GM15510 (cell line): ENCODE measurements around the gene SH3GLB1.

Source experiments
- POLR2A ChIP-seq: IDR thresholded peaks from 3 replicates; pipeline ENCODE4 v1.6.1; 2011; ENCODE audit warnings: borderline replicate concordance; ENCODE audit not compliant: insufficient read length; ENCODE audit errors: extremely low read depth

SH3GLB1 gene

DNA sequence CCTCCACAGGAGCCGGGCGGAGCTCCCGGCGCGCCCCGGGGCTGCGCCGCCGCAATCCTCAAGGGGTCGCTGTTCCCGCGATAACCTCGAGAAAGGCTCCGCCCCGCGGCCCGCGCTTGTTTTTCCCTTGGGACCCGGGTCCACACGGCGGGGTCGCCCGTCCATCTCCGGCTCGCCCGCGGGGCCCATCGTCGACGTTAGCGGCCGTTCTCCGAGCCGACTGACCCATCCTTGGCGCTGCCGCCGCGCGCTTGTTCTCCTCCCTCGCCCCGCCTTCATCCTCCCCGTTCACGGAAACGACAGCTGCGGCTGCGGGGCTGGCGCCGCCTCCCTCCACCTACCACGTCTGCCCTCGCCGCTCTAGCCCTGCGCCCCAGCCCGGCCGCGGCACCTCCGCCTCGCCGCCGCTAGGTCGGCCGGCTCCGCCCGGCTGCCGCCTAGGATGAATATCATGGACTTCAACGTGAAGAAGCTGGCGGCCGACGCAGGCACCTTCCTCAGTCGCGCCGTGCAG, at the start of gene SH3GLB1:
Gene SH3GLB1, plus strand, starts transcription at position 119 of the 514 bp plus-strand sequence. Its CDS starts 324 bp downstream, at position 443.
- peak; percentile 79 for TF ChIP-seq POLR2A

DNA sequence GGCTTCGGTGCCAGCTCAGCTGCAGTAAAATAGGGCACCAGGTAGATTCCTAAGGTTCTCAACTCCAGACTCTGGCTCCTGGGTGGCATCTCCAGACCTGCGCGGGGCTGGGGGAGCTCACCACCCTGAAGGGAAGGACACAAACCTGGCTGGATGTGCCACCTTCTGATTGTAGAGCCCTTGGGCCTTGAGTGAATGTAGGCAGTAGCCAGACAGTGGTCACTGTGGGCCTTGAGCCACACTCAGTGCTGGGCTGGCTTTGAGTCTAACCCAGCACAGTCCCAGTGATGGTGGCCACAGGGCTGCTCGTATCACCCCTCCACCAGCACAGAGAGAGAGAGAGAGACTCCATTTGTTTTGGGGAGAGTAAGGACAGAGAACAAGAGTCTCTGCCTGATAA, 38.0 kb upstream of the SH3GLB1 start:
- TF ChIP-seq POLR2A, result no peak

DNA sequence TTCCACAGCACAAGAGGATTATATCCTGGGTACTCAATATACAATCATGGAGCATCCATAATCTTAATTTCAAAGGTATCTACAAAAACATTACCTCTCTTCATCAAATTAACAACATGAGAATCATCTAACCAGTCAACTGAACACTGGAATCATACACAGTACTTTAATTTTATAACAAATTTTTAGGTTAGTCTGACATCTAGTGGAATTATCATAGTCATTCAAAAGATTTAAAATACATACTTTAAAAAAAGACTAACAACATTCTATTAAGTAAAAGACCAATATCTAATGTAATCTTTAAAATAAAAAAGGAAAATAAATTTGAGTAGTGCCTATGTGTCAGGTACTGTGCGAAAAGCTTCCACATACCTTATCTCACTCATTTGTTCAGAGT, 16.8 kb upstream of the SH3GLB1 start:
- TF ChIP-seq POLR2A, result no peak

DNA sequence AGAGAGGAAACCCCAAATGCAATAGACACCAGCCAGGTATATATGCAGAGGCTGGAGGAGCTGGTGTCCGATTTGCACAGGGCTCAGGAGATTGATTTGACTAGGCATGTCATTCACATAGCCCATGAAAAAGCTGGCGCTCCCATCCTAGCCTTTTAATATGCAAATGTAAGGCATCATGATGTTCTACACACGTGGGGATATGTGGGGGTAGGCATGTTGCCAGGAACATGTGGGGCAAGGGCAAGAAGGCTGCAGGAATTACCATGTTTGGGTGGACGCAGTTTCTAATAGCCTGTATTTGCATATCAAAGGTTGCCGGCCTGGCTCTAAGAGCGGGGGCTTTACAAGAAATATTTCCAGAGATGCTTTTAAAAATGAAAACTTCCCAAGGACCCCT, 11.7 kb upstream of the SH3GLB1 start:
- no peak for TF ChIP-seq POLR2A

DNA sequence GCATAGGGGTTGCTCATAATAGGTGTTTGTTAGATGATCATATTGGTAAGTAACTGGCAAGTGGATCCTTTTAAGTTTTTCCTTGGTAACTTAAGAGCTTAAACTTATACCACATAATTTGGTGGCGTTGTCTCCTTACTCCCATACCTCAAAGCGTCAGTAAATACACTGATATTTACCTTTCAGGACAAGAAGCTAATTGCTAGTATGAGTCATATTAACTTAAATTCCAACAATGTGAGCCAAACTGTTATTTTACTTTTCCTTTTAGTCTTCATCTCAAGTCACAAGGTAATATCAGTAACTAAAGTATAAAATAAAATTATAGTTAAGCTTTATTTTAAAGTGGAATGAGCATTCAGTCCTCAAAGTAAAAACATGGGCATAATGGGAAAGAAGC, 9.0 kb upstream of the SH3GLB1 start:
- no peak for TF ChIP-seq POLR2A

DNA sequence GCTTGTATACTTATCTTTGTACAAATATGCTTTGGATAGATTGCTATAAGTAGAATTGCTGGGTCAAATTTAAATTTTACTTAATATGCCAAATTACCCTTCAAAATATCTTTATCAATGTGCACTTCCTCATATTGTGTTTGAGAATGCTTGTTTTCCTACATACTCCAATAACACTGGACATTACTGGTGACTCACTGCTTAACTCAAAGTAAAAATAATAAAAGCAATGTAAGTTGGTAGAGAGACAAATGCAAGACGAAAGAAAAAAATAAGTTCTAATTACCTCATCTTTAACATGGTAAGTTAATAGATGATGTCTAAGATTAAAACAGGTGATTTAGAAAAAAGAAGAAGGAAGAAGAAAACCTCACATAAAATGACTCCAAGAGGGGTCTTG, 7.9 kb upstream of the SH3GLB1 start:
- no peak for TF ChIP-seq POLR2A

DNA sequence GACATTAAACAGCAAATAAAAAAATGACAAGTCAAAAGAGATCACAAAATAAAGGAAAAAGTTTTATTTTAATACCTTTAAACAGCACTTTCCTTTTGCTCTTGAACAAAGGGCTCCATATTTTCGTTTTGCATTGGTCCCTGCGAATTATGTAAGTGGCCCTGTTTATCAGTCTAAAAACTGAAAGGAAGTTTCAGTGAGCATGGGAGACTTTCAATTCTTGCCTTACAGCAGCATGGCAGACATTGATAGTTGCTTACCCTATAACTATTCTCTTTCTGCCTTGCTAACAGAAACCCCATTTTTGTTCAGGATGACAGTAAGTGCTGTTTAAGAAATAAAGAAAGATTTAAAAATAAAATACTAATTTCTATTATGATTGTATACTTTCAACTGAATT, 5.2 kb upstream of the SH3GLB1 start:
- TF ChIP-seq POLR2A, result no peak

DNA sequence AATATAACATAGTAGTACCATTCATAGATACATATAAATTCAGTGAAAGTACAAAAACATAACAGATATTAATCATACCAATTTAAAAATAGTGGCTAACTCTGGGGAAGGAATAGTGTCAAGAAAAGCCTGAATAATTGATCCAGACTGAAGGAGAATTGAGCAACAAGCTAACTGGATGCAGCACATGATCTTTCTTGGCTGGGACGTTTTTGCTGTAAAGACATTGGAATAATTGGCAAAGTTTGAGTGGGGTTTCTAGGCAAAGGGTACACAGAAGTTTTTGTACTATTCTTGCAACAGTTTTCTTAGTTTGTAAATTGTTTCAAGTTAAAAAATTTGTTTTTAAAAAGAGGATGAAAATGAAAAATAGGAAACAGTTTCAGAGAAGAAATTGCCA, 2.6 kb upstream of the SH3GLB1 start:
- TF ChIP-seq POLR2A, result no peak

DNA sequence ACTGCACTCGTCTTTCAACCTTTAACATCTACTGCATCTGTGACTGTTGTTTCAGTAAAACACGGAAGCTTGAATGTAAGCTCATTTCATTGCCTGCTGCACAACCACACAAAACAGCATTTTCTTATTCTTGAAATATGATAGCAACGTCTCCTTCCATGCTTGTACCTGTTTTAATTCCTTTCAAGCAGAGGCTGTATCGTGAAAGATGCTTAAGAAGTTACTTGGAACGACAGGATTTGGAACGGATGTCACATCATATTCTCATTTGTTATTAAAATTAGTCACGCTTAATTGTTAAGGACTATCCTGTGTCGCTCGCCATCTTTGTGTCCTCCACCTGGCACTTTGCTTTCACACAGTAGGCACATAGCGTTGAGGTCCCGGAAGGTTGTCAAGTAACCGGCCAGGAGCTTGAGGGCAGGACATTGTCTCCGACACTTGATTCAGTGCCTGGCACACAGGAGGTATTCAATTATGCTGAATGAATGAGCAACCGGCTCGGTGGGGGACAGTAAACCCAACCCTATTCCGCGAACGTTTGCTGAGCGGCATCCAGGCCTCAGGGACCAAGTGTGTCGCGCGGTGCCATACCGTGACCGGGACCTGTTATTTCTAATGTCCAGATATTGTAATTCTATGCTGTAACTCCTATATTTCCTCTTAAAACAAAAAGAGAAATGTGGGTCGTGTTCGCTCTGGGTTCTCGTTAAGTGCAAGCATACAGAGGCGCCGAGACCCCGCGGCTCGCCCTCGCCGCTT, 499 bp upstream of the SH3GLB1 start:
- no peak for TF ChIP-seq POLR2A

DNA sequence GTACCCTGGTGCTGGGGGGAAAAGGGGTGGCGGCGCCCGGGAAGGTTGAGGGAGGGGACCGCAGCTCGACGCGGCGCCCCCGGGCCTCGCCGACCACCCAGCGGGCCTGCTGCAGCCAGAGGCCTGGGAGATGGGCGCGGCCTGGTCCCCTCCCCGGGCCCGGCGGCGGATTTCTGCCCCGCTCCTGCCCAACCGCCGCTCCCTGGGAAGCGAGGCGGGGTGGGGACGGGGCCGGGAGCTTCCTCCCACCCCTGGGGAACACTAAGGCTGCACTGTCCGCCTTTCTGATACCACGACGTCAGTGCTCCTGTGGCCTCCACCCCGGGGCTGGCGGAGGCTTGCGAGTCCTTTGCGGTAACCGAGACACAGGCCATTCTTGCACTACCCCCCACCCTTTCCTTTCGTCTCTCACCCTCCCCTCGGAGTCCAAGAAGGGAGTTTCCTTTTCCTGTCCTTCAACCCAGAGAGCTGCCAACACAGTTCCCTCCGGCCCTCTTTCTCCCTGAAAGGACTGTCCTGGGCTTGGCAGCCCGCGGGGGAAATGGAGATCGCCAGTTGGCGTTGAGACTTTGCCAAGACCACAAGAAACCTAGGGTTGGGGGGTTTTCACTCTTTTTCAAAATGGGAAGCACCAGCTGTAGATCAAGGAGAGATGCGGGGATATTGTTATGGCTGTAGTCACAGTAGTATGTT, 742 bp downstream of the SH3GLB1 start:
- TF ChIP-seq POLR2A, result no peak

DNA sequence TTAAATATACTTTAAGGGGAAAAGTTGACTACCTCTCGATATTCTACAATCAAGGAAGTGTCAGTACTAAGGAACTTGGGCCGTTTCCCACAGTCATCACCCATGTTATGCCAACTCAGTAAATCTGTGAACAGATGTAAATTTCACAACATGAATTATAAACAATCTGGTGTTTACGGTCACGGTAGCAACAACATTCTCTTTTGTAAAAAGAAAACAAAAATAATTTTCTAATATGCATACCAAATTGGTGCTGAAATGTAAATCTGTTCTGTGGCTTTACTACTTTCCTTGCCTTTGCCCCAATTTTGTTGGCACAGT, 1.2 kb downstream of the SH3GLB1 start:
- no peak for TF ChIP-seq POLR2A

DNA sequence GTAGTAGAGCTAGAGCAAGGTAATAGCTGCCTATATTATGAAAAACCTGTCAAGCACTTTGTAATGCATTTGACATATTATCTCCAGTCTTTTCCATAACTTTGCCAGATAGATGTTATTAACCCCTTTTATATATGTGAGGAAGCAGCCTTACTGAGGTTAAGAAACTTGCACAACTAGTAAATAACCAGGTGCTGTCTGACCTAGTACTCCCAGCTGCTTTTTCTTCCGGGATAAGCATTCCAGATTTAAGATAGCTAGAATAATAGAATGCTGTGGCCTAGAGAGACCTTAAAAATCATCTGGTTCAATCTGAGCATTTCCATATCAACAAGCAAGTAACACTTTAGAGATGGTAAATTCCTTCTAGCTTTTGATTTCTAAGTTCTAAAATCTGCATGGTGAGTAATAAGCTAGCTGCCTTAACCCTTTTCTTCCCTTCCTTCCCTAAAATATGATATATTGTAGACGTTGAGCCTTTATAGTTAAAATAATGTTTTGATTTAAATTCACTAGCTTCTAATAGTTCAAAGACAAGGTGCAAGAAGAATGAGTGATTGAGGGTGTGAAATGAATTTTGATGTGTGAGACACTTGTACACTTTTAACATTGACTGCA, 1.8 kb downstream of the SH3GLB1 start:
- TF ChIP-seq POLR2A, result no peak

DNA sequence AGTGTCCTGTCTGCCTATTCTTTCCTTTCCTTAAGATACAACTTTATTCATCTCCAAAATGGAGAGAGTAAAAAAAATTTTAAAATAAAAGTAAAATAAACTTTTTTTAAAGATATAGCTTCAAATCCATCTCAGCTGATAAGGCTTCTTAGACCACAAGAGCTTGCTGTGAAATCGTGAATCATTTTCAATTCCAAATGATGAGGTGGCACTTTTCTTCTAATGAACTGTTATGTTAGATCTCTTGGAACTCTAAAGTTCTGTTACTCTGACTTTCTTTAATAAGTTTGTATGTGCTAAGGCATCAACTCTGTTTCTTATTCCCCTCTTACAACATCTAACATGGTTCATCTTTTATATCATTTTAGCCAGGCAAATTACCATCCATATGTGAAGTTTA, 4.5 kb downstream of the SH3GLB1 start:
- no peak for TF ChIP-seq POLR2A

DNA sequence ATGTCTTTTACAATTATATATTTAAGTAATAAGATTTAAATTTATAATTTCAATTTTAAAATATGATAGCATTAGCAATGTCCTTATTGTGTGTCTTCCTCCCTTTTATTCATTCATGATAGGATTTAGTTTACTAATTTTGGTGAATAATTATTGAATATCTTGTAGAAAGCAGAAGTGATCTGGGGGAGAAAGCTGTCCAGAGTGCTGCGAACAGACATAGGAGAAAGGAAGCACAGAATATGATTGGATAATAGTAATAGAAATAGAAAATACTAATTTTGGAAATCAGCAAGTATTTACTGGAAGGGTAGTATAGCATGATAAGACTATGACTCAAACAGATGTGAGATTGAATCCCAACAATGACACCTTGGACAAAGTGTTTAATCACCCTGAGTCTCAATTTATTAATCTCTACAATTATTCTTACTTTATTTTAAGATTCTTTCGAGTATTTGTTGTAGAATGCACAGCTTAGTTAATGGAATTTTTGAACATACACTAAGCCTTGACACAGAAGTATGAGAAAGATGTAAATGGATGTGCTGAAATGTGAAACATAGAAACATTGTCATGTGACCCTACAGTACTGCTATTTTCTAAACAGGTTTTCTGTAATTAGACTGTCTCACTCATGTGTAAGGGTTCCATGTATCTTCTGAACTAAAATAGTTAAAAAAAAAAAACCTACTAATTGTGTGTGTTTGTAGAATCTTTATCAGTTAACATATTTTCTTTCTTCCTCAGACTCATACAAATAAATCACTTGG, 7.9 kb downstream of the SH3GLB1 start:
- no peak for TF ChIP-seq POLR2A

DNA sequence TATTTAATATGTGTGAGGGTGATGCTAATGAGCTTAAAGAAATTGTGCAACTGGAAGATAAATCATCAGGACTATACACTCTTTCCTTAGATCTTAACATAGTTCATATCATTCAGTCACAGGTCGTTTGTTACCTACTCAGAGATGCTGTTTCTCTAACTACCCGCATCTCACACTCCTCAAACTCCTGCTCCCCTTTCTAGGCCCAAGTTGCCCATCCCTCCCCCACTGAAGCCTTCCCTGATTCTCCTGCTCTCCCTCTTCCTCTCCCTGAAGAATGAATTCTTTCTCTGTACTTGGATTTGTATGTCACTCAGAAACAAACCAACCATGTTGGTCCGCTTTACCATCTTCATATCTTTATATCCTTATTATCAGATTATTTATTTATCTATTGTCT, 9.1 kb downstream of the SH3GLB1 start:
- no peak for TF ChIP-seq POLR2A

DNA sequence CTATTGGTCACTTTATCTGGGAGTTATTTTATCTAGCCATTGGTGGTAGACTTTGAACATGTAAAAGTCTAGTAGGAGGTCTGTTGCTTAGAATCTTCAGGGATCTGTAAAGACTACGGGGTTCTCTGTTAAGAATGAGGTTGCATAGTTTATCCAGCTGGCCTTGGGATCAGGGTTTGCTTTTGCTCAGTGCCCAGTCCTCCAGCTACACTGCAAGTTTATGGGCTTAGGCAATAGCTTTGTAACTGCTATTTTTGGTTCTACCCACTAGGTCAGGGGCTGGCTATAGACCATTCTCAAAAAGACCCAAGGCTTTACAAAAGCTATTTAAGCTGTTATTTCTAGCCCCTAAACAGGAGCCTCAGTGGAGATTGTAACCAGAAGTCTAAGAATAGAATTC, 9.8 kb downstream of the SH3GLB1 start:
- TF ChIP-seq POLR2A, result no peak
